ENCODE measurements around the gene SFMBT2.

DNA sequence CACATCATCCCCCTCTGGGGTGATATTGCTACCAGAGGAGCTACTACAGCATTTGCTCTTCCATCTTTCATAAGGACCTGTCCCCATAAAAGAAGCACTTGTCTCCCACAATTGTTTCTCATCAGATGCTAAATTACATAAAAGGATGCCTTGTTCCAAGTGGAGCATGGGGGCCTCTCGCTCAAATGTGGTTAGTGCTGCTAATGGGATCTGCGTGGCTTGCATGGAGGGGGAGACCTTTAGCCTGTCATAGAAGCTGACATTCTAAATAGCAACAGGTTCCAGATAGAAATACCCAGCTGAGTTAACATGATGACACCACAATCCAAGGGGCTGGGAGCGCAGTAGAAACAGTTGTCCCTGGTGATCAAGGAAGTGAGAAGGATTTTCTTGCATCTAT lies 257.9 kb downstream of the SFMBT2 start:
- TF ChIP-seq GATA2 (IDR thresholded peaks at IDR 0.05; ENCODE audit: low read depth, low read length) = no peak
- TF ChIP-seq GATA3 (IDR thresholded peaks at IDR 0.05; ENCODE audit: low read depth, low read length) = no peak
